Activated naive CD4-positive, alpha-beta T cell treated with anti-CD3 and anti-CD28 coated beads for 36 hours (primary cell): ENCODE measurements around the gene KIAA1586. TPM values are rescaled to one million over a fixed set of nuclear protein-coding genes. Genes with fewer than 3 reads are reported as not detected.
"Not testable (repeated sequence)": the region's sequence is repeated elsewhere in the genome, so short reads cannot be mapped to it uniquely, and the experiment has no call there.

Source experiments
- CTCF ChIA-PET: fragments of 350-600 bp; sonication (Branson Sonifier 250); formaldehyde crosslinking; loops from one replicate; lab custom pipeline; 2021; ENCODE audit warnings: antibody characterized with exemption; lab: Charles Lee
- DNase-seq: peaks from one replicate; pipeline ENCODE4 v3.0.0-alpha.2; 2020
- H3K27ac Mint-ChIP-seq: one replicate; pipeline ENCODE4 v1.8.0; 2021; ENCODE audit warnings: mild to moderate bottlenecking, mixed read lengths
- H3K27me3 Mint-ChIP-seq: one replicate; pipeline ENCODE4 v1.8.0; 2021; ENCODE audit warnings: low read depth, mixed read lengths
- H3K36me3 Mint-ChIP-seq: one replicate; pipeline ENCODE4 v1.8.0; 2021; ENCODE audit warnings: low read depth, mixed read lengths
- H3K4me1 Mint-ChIP-seq: one replicate; pipeline ENCODE4 v1.8.0; 2021; ENCODE audit warnings: low read depth, mixed read lengths
- H3K4me3 Mint-ChIP-seq: one replicate; pipeline ENCODE4 v1.8.0; 2021; ENCODE audit warnings: mild to moderate bottlenecking, moderate library complexity, mixed read lengths
- H3K9me3 Mint-ChIP-seq: one replicate; pipeline ENCODE4 v1.8.0; 2021; ENCODE audit warnings: mixed read lengths
- intact Hi-C: fragments of 100-400 bp; cut with micrococcal nuclease; formaldehyde crosslinking; loops from one replicate; pipeline ENCODE4 v1.15.1; 2023
- total RNA-seq, 2 experiments: library from RNA; stranded (reverse); gene quantifications; one replicate each; pipeline ENCODE4 v1.2.3, GENCODE V29; 2021

The KIAA1586 gene
- total RNA-seq = 10 to 100 TPM; 13.6 to 17.4 TPM

DNA sequence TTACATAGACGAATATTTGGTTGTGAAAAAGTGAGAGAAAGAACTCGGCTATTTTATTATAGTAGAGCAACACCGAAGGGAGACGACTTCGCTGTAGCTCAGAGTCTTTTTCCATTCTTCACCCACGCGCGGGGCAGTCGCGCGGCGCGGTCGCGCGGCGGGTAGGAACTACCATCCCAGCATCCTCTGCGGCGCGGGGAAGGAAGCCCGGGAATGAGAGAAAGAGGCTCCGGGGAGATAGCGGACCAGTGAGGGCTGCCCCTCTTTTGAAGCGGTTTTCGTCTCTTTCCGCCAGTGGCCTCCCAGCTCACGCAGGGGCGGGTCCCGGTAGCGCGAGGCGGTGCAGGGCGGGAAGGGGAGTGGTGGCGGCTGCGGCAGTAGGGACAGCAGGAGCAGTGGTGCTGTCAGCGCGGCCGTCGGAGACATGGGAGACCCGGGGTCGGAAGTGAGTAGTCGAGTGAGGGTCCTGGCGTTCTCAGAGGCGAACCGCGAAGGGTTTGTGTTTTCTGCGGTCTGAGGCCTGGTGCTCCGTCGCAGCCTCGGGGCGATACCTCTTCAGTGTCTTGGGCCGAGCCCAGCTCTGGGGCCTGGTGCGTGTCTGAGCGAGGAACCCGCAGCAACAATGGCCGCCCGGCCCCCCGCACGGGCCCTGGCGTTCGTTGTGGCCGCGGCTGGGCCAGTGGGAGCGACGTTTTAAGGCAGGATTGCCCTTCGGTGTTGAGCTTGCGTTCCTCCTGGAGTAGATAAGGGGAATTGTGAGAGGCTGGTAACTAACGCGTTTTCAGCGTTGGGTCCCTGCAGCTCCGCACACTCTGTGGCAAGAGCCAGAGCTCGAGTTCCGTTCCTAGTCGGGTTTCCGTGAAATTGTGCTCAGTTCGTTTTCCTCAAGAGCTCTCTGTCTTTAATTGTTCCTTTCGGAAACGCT is at the start of gene KIAA1586:
TSS of gene KIAA1586 (plus strand) at position 362 of the 925 bp plus-strand sequence. CDS start at position 425, 63 bp downstream.
- peaks cover 25% of the 10 kb centered on the region for H3K36me3 Mint-ChIP-seq
- H3K9me3 Mint-ChIP-seq, CTCF ChIA-PET: not testable (repeated sequence)
- intact Hi-C loops = loop anchor here (1.0 to 2.0 kb wide), 6 partner anchors 43 to 270 kb away; partner anchors contain the start of genes BAG2, BEND6 and RAB23
- DNase-seq = peak; percentile 91
- H3K27ac Mint-ChIP-seq = peak within 1 kb of the TSS; percentile 89
- peaks cover 21% of the 10 kb centered on the region for H3K4me1 Mint-ChIP-seq
- H3K4me3 Mint-ChIP-seq = peak within 1 kb of the TSS; percentile 88
- peaks cover 17% of the 10 kb centered on the region for H3K27me3 Mint-ChIP-seq

GRCh38 chr6:56999049-56999448 is 47.4 kb upstream of the KIAA1586 start:
- CTCF ChIA-PET = no interaction called here
- intact Hi-C loops = no loop called here
- peaks cover 11% of the 10 kb centered on the region for H3K9me3 Mint-ChIP-seq
- no peaks in the 10 kb centered on the region for H3K4me1 Mint-ChIP-seq
- DNase-seq = no peak
- no peak overlapping the region for H3K4me3 Mint-ChIP-seq
- H3K36me3 Mint-ChIP-seq = no peaks in the 10 kb centered on the region
- no peak overlapping the region for H3K27ac Mint-ChIP-seq
- H3K27me3 Mint-ChIP-seq = peaks cover 4% of the 10 kb centered on the region

- H3K27ac Mint-ChIP-seq, intact Hi-C loops, CTCF ChIA-PET, H3K4me3 Mint-ChIP-seq, H3K36me3 Mint-ChIP-seq, H3K27me3 Mint-ChIP-seq, H3K4me1 Mint-ChIP-seq, DNase-seq: not testable (repeated sequence)
- peaks cover 11% of the 10 kb centered on the region for H3K9me3 Mint-ChIP-seq
Measured at GRCh38 chr6:56999748-57000147, 46.7 kb upstream of the KIAA1586 start.

- H3K9me3 Mint-ChIP-seq = peaks cover 11% of the 10 kb centered on the region
- no peaks in the 10 kb centered on the region for H3K36me3 Mint-ChIP-seq
- no peak for DNase-seq
- intact Hi-C loops = no loop called here
- H3K27me3 Mint-ChIP-seq = no peaks in the 10 kb centered on the region
- H3K4me1 Mint-ChIP-seq = no peaks in the 10 kb centered on the region
- H3K4me3 Mint-ChIP-seq = no peak overlapping the region
- no peak overlapping the region for H3K27ac Mint-ChIP-seq
- CTCF ChIA-PET = no interaction called here
Measured at GRCh38 chr6:57002197-57002596, 44.3 kb upstream of the KIAA1586 start.

- no peaks in the 10 kb centered on the region for H3K4me1 Mint-ChIP-seq
- CTCF ChIA-PET = interaction anchor here (1.0 kb wide), 1 partner anchor 16 kb away, joined by 4 read pairs; no protein-coding TSS in a partner anchor
- no peak overlapping the region for H3K27ac Mint-ChIP-seq
- peaks cover 3% of the 10 kb centered on the region for H3K9me3 Mint-ChIP-seq
- no peak overlapping the region for H3K4me3 Mint-ChIP-seq
- DNase-seq = no peak
- no peaks in the 10 kb centered on the region for H3K36me3 Mint-ChIP-seq
- intact Hi-C loops = no loop called here
- no peaks in the 10 kb centered on the region for H3K27me3 Mint-ChIP-seq
Measured at GRCh38 chr6:57004292-57004691, 42.2 kb upstream of the KIAA1586 start.

GRCh38 chr6:57006101-57006500 is 40.4 kb upstream of the KIAA1586 start:
- no peak overlapping the region for H3K27ac Mint-ChIP-seq
- H3K9me3 Mint-ChIP-seq = no peaks in the 10 kb centered on the region
- no peak for DNase-seq
- no peaks in the 10 kb centered on the region for H3K27me3 Mint-ChIP-seq
- no peaks in the 10 kb centered on the region for H3K4me1 Mint-ChIP-seq
- intact Hi-C loops = no loop called here
- H3K36me3 Mint-ChIP-seq = no peaks in the 10 kb centered on the region
- CTCF ChIA-PET = interaction anchor here (0.7 kb wide), 1 partner anchor 65 kb away, joined by 4 read pairs; no protein-coding TSS in a partner anchor
- H3K4me3 Mint-ChIP-seq = no peak overlapping the region

GRCh38 chr6:57008069-57008468 is 38.4 kb upstream of the KIAA1586 start:
- H3K4me1 Mint-ChIP-seq, H3K9me3 Mint-ChIP-seq, H3K27me3 Mint-ChIP-seq, DNase-seq, H3K27ac Mint-ChIP-seq, intact Hi-C loops, H3K4me3 Mint-ChIP-seq, H3K36me3 Mint-ChIP-seq: not testable (repeated sequence)
- CTCF ChIA-PET = interaction anchor here (0.6 kb wide), 1 partner anchor 33 kb away, joined by 3 read pairs; no protein-coding TSS in a partner anchor

DNA sequence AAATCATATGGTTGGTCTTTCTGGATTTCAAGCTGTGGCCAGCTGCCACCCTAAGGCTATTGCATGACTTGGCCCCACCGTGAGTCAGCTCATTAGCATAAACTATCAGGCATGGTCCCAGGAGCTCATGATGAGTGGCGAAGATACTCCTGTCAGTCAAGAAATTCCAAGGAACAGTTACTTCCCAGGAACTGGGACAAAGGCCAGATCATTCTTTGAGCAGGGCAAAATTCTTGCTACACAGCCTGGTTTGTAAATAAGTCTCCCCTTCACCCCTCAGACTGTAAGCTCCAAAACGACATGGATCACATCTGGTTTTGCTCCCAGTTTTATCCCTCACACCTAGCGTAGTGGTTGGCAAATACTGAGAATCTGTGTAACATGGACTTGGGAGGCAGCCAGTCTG is 33.0 kb upstream of the KIAA1586 start:
- CTCF ChIA-PET = interaction anchor here (0.9 kb wide), 1 partner anchor 109 kb away, joined by 3 read pairs; no protein-coding TSS in a partner anchor
- no peak for DNase-seq
- H3K9me3 Mint-ChIP-seq = no peaks in the 10 kb centered on the region
- H3K27me3 Mint-ChIP-seq = no peaks in the 10 kb centered on the region
- no peaks in the 10 kb centered on the region for H3K4me1 Mint-ChIP-seq
- no peak overlapping the region for H3K27ac Mint-ChIP-seq
- H3K36me3 Mint-ChIP-seq = no peaks in the 10 kb centered on the region
- intact Hi-C loops = no loop called here
- no peak overlapping the region for H3K4me3 Mint-ChIP-seq

DNA sequence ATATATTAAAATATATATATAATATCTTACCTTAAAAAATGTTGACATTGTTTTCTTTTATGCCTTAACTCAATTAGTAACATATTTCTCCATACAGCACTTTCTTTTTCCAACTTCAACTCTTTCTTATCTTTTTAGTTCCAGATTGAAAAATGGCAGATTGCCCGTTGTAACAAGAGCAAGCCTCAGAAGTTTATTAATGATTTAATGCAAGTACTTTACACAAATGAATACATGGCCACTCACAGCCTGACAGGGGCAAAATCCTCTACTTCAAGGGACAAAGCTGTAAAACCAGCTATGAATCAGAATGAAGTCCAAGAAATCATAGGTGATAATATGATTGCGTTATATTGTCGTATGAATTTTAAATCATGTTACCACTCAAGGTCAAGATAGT is 29.4 kb upstream of the KIAA1586 start:
- Mint-ChIP-seq H3K4me3 (no peak overlapping the region), H3K9me3 (no peaks in the 10 kb centered on the region), H3K4me1 (no peaks in the 10 kb centered on the region), H3K27ac (no peak overlapping the region), H3K27me3 (no peaks in the 10 kb centered on the region), H3K36me3 (no peaks in the 10 kb centered on the region)
- intact Hi-C loops = no loop called here
- no peak for DNase-seq
- CTCF ChIA-PET = interaction anchor here (0.7 to 1.2 kb wide), 4 partner anchors 21 to 305 kb away, joined by 3 to 4 read pairs (median 3); no protein-coding TSS in a partner anchor

GRCh38 chr6:57017841-57018240 is 28.7 kb upstream of the KIAA1586 start:
- Mint-ChIP-seq H3K36me3 (no peaks in the 10 kb centered on the region), H3K27ac (no peak overlapping the region), H3K4me1 (no peaks in the 10 kb centered on the region), H3K9me3 (no peaks in the 10 kb centered on the region), H3K27me3 (no peaks in the 10 kb centered on the region), H3K4me3 (no peak overlapping the region)
- DNase-seq = no peak
- CTCF ChIA-PET = interaction anchor here (1.0 to 1.2 kb wide), 3 partner anchors 113 to 305 kb away, joined by 3 to 5 read pairs (median 3); no protein-coding TSS in a partner anchor
- intact Hi-C loops = no loop called here

- H3K4me1 Mint-ChIP-seq = no peaks in the 10 kb centered on the region
- CTCF ChIA-PET = interaction anchor here (1.7 kb wide), 1 partner anchor 115 kb away, joined by 4 read pairs; no protein-coding TSS in a partner anchor
- no peak for DNase-seq
- H3K4me3 Mint-ChIP-seq = no peak overlapping the region
- no peak overlapping the region for H3K27ac Mint-ChIP-seq
- peaks cover under 1% of the 10 kb centered on the region for H3K9me3 Mint-ChIP-seq
- intact Hi-C loops = no loop called here
- no peaks in the 10 kb centered on the region for H3K27me3 Mint-ChIP-seq
- H3K36me3 Mint-ChIP-seq = peaks cover 1% of the 10 kb centered on the region
Measured at GRCh38 chr6:57019434-57019833, 27.1 kb upstream of the KIAA1586 start.

DNA sequence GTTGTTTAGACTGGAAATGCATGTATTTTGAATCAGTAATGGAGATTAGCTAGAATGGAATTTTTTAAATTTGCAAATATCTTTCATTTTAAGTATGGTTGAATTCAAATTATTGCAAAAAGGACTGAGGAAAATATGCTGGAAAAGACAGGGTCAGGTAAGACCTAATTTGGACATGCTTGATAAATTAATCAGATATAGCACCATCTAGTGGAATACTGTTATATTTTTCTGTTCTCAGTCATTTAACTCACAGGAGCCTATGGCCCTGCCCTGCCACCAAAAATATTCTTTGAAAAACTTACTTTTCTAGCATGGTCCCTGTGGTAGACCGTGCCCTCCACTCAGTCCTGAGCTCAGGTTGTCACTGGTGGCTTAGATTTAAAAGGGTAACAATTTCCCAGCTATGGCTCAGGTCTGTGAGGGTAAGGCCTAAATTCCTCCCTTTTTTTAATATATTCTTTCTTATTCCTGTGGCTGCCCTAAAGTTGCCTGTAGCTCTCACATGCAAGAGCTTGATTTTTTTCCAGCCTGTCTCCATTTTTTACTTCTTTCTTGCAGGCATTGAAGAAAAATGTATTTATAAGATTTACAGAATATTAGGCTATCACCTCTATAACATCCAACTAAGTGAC is 25.3 kb upstream of the KIAA1586 start:
- Mint-ChIP-seq H3K4me1 (no peaks in the 10 kb centered on the region), H3K36me3 (peaks cover 3% of the 10 kb centered on the region), H3K4me3 (no peak overlapping the region), H3K9me3 (peaks cover 16% of the 10 kb centered on the region), H3K27ac (no peak overlapping the region), H3K27me3 (peaks cover 6% of the 10 kb centered on the region)
- CTCF ChIA-PET = interaction anchor here (0.7 to 1.6 kb wide), 16 partner anchors 17 to 294 kb away, joined by 3 to 10 read pairs (median 3); no protein-coding TSS in a partner anchor
- DNase-seq = peak; percentile 8
- intact Hi-C loops = loop anchor here (1.0 to 10.0 kb wide), 4 partner anchors 66 to 306 kb away; partner anchors contain the start of gene BEND6
